ENCODE results near the gene TMEM107.
A peak's percentile ranks its signal among the peaks of the same experiment; 100 is the strongest.

TMEM107 gene

GRCh38 chr17:8221663-8222379 lies 45.6 kb upstream of the TMEM107 start (continued):
- TF ChIP-seq ZFP3 (tag by site-specific recombination; IDR thresholded peaks at IDR 0.05; ENCODE audit: low read depth) (no peak), ZSCAN23 (tag by site-specific recombination; IDR thresholded peaks at IDR 0.05) (0 out of 2 replicates have a peak, but pooled peaks have one; percentile 44), ZNF623 (tag by site-specific recombination; IDR thresholded peaks at IDR 0.05) (0 out of 2 replicates have a peak, but pooled peaks have one; percentile 17), ZNF701 (tag by site-specific recombination; IDR thresholded peaks at IDR 0.05) (no peak), REPIN1 (tag by site-specific recombination; IDR thresholded peaks at IDR 0.05; ENCODE audit: low read depth) (no peak), ZNF350 (tag by site-specific recombination; IDR thresholded peaks at IDR 0.05) (no peak), ZBTB17 (tag by site-specific recombination; IDR thresholded peaks at IDR 0.05) (no peak), KLF9 (tag by site-specific recombination; IDR thresholded peaks at IDR 0.05; ENCODE audit: low read depth) (no peak), ZNF621 (tag by site-specific recombination; IDR thresholded peaks at IDR 0.05) (no peak), GFI1B (tag by site-specific recombination; IDR thresholded peaks at IDR 0.05) (peak; percentile 31; the same call in 1 of the 2 replicates), ZBTB1 (tag by site-specific recombination; IDR thresholded peaks at IDR 0.05) (no peak), ZNF768 (tag by site-specific recombination; IDR thresholded peaks at IDR 0.05) (no peak), ZNF404 (tag by site-specific recombination; IDR thresholded peaks at IDR 0.05) (no peak), ZNF600 (tag by site-specific recombination; IDR thresholded peaks at IDR 0.05) (peak; percentile 52; the same call in 1 of the 2 replicates), ZNF843 (tag by site-specific recombination; IDR thresholded peaks at IDR 0.05) (no peak; the same call in 1 of the 2 replicates), ZNF148 (tag by site-specific recombination; IDR thresholded peaks at IDR 0.05; ENCODE audit: borderline replicate concordance) (0 out of 2 replicates have a peak, but pooled peaks have one; percentile 21), BCL11A (tag by site-specific recombination; IDR thresholded peaks at IDR 0.05; ENCODE audit: low read depth) (no peak), PRDM4 (tag by site-specific recombination; IDR thresholded peaks at IDR 0.05) (peak; percentile 59), ZNF654 (tag by site-specific recombination; IDR thresholded peaks at IDR 0.05; ENCODE audit: low read depth) (no peak), YY2 (tag by site-specific recombination; IDR thresholded peaks at IDR 0.05) (no peak), SP3 (tag by site-specific recombination; IDR thresholded peaks at IDR 0.05) (no peak; the same call in 1 of the 2 replicates), MZF1 (tag by site-specific recombination; IDR thresholded peaks at IDR 0.05; ENCODE audit: borderline replicate concordance) (peak; percentile 47; the same call in 1 of the 2 replicates), TCF7L2 (IDR thresholded peaks at IDR 0.05; ENCODE audit: borderline replicate concordance, low read depth, low read length) (no peak), TRIM28 (IDR thresholded peaks at IDR 0.05; ENCODE audit: borderline replicate concordance, low read length) (no peak), ZNF324 (tag by site-specific recombination; IDR thresholded peaks at IDR 0.05) (peak; percentile 41; the same call in 1 of the 2 replicates)
- TF ChIP-seq, protein P1, sequence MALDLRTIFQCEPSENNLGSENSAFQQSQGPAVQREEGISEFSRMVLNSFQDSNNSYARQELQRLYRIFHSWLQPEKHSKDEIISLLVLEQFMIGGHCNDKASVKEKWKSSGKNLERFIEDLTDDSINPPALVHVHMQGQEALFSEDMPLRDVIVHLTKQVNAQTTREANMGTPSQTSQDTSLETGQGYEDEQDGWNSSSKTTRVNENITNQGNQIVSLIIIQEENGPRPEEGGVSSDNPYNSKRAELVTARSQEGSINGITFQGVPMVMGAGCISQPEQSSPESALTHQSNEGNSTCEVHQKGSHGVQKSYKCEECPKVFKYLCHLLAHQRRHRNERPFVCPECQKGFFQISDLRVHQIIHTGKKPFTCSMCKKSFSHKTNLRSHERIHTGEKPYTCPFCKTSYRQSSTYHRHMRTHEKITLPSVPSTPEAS (tag by site-specific recombination; IDR thresholded peaks at IDR 0.05), result no peak
- TF ChIP-seq, protein P2, sequence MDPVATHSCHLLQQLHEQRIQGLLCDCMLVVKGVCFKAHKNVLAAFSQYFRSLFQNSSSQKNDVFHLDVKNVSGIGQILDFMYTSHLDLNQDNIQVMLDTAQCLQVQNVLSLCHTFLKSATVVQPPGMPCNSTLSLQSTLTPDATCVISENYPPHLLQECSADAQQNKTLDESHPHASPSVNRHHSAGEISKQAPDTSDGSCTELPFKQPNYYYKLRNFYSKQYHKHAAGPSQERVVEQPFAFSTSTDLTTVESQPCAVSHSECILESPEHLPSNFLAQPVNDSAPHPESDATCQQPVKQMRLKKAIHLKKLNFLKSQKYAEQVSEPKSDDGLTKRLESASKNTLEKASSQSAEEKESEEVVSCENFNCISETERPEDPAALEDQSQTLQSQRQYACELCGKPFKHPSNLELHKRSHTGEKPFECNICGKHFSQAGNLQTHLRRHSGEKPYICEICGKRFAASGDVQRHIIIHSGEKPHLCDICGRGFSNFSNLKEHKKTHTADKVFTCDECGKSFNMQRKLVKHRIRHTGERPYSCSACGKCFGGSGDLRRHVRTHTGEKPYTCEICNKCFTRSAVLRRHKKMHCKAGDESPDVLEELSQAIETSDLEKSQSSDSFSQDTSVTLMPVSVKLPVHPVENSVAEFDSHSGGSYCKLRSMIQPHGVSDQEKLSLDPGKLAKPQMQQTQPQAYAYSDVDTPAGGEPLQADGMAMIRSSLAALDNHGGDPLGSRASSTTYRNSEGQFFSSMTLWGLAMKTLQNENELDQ (tag by site-specific recombination; IDR thresholded peaks at IDR 0.05; ENCODE audit: low read depth), result no peak
- TF ChIP-seq, protein P3, sequence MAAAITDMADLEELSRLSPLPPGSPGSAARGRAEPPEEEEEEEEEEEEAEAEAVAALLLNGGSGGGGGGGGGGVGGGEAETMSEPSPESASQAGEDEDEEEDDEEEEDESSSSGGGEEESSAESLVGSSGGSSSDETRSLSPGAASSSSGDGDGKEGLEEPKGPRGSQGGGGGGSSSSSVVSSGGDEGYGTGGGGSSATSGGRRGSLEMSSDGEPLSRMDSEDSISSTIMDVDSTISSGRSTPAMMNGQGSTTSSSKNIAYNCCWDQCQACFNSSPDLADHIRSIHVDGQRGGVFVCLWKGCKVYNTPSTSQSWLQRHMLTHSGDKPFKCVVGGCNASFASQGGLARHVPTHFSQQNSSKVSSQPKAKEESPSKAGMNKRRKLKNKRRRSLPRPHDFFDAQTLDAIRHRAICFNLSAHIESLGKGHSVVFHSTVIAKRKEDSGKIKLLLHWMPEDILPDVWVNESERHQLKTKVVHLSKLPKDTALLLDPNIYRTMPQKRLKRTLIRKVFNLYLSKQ (tag by site-specific recombination; IDR thresholded peaks at IDR 0.05; ENCODE audit: borderline replicate concordance), result no peak
- TF ChIP-seq, protein P4, sequence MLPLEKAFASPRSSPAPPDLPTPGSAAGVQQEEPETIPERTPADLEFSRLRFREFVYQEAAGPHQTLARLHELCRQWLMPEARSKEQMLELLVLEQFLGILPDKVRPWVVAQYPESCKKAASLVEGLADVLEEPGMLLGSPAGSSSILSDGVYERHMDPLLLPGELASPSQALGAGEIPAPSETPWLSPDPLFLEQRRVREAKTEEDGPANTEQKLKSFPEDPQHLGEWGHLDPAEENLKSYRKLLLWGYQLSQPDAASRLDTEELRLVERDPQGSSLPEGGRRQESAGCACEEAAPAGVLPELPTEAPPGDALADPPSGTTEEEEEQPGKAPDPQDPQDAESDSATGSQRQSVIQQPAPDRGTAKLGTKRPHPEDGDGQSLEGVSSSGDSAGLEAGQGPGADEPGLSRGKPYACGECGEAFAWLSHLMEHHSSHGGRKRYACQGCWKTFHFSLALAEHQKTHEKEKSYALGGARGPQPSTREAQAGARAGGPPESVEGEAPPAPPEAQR (tag by site-specific recombination; IDR thresholded peaks at IDR 0.05), result no peak
